ENCODE results near the gene BICDL2. TPM values are rescaled to one million over a fixed set of nuclear protein-coding genes. Genes with fewer than 3 reads are reported as not detected.

Gene BICDL2
- total and polyA plus RNA-seq, 8 donors = 48.9 to 325 (median 71.9) TPM

- peak in 5 of 6 donors; percentile 79 to 93 (median 83) for DNase-seq
- intact Hi-C loops (cut with DNase I) = no loop called here
- FAIRE-seq = no peak
- Histone ChIP-seq H3K9me3 (no peaks in the 10 kb centered on the region), H3K27ac (peak overlapping the region; percentile 70 to 84 (median 71)), H3K36me3 (no peaks in the 10 kb centered on the region), H3K27me3 (no peaks in the 10 kb centered on the region), H3K4me3 (no peak overlapping the region), H3K4me1 (peaks cover 13 to 39% (median 17%) of the 10 kb centered on the region in 3 donors)
- TF ChIP-seq CTCF (IDR thresholded peaks at IDR 0.05) = no peak
- ATAC-seq = peak; percentile 40 to 56 (median 46)
- WGBS, 2 donors = 5 to 19% methylated on average over 9 of the region's 9 CpGs
These were observed 51.3 kb downstream of the BICDL2 start for GRCh38 chr16:2985462-2985861.

GRCh38 chr16:2983706-2984136 lies 53.0 kb downstream of the BICDL2 start:
- DNase-seq = peak in 5 of 6 donors; percentile 66 to 94 (median 84)
- peaks cover 13 to 45% (median 17%) of the 10 kb centered on the region in 3 donors for H3K4me1 ChIP-seq
- no peaks in the 10 kb centered on the region for H3K36me3 ChIP-seq
- no peaks in the 10 kb centered on the region for H3K27me3 ChIP-seq
- peak overlapping the region in 1 of 4 donors; percentile 13 for H3K4me3 ChIP-seq
- ATAC-seq = peak; percentile 26 to 64 (median 54)
- WGBS, 2 donors = 8 to 9% methylated on average over 42 of the region's 42 CpGs
- FAIRE-seq = no peak
- peak; percentile 95 to 97 (median 96) for TF ChIP-seq CTCF (IDR thresholded peaks at IDR 0.05)
- H3K27ac ChIP-seq = no peak overlapping the region
- intact Hi-C loops (cut with DNase I) = loop anchor here in 1 of 3 donors (5.0 kb wide), 1 partner anchor 61 kb away; no protein-coding TSS in a partner anchor
- H3K9me3 ChIP-seq = no peaks in the 10 kb centered on the region

GRCh38 chr16:2982402-2982801 lies 54.3 kb downstream of the BICDL2 start:
- DNase-seq (no peak), FAIRE-seq (no peak), ATAC-seq (no peak)
- no peak overlapping the region for H3K27ac ChIP-seq
- H3K36me3 ChIP-seq = no peaks in the 10 kb centered on the region
- 85 to 86% methylated on average over 5 of the region's 5 CpGs for WGBS, 2 donors
- H3K4me3 ChIP-seq = no peak overlapping the region
- no peaks in the 10 kb centered on the region for H3K27me3 ChIP-seq
- no peak for TF ChIP-seq CTCF (IDR thresholded peaks at IDR 0.05)
- intact Hi-C loops (cut with DNase I) = loop anchor here in 1 of 3 donors (5.0 kb wide), 1 partner anchor 60 kb away; no protein-coding TSS in a partner anchor
- no peaks in the 10 kb centered on the region for H3K9me3 ChIP-seq
- peaks cover 22 to 54% (median 22%) of the 10 kb centered on the region in 3 donors for H3K4me1 ChIP-seq

- peaks cover 26 to 59% (median 27%) of the 10 kb centered on the region in 3 donors for H3K4me1 ChIP-seq
- no peaks in the 10 kb centered on the region for H3K27me3 ChIP-seq
- no peak overlapping the region for H3K4me3 ChIP-seq
- TF ChIP-seq CTCF (IDR thresholded peaks at IDR 0.05) = no peak
- intact Hi-C loops (cut with DNase I) = loop anchor here in 1 of 3 donors (5.0 kb wide), 1 partner anchor 60 kb away; no protein-coding TSS in a partner anchor
- H3K27ac ChIP-seq = no peak overlapping the region
- peak in 2 of 6 donors; percentile 41 to 55 for DNase-seq
- no peaks in the 10 kb centered on the region for H3K9me3 ChIP-seq
- no peaks in the 10 kb centered on the region for H3K36me3 ChIP-seq
- ATAC-seq = no peak
- no peak for FAIRE-seq
- 76 to 79% methylated on average over 4 of the region's 4 CpGs for WGBS, 2 donors
These were observed 54.9 kb downstream of the BICDL2 start for GRCh38 chr16:2981899-2982250.

- peak overlapping the region in 2 of 4 donors; percentile 73 to 79 for H3K4me3 ChIP-seq
- no peak for FAIRE-seq
These were observed 55.4 kb downstream of the BICDL2 start for GRCh38 chr16:2981177-2981898.

More at GRCh38 chr16:2981177-2981898, 55.4 kb downstream of the BICDL2 start:
- H3K27ac ChIP-seq = no peak overlapping the region
- WGBS, 2 donors = 54 to 60% methylated on average over 33 of the region's 33 CpGs
- no peak for TF ChIP-seq CTCF (IDR thresholded peaks at IDR 0.05)
- DNase-seq = peak in 2 of 6 donors; percentile 40 to 51
- no peaks in the 10 kb centered on the region for H3K27me3 ChIP-seq
- no peaks in the 10 kb centered on the region for H3K9me3 ChIP-seq
- ATAC-seq = no peak
- intact Hi-C loops (cut with DNase I) = loop anchor here in 1 of 3 donors (5.0 kb wide), 1 partner anchor 59 kb away; no protein-coding TSS in a partner anchor
- peaks cover 31 to 62% (median 31%) of the 10 kb centered on the region in 3 donors for H3K4me1 ChIP-seq
- no peaks in the 10 kb centered on the region for H3K36me3 ChIP-seq
